Measurements from ENCODE around the gene TBRG1.

GRCh38 chr11:124667601-124668000 is 44.9 kb downstream of the TBRG1 start:
- TF ChIP-seq, protein P1, sequence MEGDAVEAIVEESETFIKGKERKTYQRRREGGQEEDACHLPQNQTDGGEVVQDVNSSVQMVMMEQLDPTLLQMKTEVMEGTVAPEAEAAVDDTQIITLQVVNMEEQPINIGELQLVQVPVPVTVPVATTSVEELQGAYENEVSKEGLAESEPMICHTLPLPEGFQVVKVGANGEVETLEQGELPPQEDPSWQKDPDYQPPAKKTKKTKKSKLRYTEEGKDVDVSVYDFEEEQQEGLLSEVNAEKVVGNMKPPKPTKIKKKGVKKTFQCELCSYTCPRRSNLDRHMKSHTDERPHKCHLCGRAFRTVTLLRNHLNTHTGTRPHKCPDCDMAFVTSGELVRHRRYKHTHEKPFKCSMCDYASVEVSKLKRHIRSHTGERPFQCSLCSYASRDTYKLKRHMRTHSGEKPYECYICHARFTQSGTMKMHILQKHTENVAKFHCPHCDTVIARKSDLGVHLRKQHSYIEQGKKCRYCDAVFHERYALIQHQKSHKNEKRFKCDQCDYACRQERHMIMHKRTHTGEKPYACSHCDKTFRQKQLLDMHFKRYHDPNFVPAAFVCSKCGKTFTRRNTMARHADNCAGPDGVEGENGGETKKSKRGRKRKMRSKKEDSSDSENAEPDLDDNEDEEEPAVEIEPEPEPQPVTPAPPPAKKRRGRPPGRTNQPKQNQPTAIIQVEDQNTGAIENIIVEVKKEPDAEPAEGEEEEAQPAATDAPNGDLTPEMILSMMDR (conservative IDR thresholded peaks at IDR 0.05; ENCODE audit: low read depth, low read length): no peak
- no peak for TF ChIP-seq EZH2 (IDR thresholded peaks at IDR 0.05; ENCODE audit: low read length, unreplicated experiment)
